SK-N-SH treated with all-trans-retinoic acid at 6 μM for 48 hours (cell line): ENCODE data around the gene PLPPR5.

Experiments
- ATAC-seq: fragments of 200-7000 bp; cut with Tn5 transposase; 3 replicates; pipeline ENCODE4 v1.9.1; 2020; ENCODE audit warnings: mild to moderate bottlenecking, moderate library complexity
- ARNTL ChIP-seq: fragments of 450-650 bp; formaldehyde crosslinking; IDR thresholded peaks from 2 replicates; pipeline ENCODE4 v1.5.0; 2020; ENCODE audit warnings: low read depth, mild to moderate bottlenecking, moderate library complexity, borderline replicate concordance
- BACH2 ChIP-seq: fragments of 250-450 bp; sonication (Bioruptor Pico); IDR thresholded peaks from 2 replicates; pipeline ENCODE4 v1.9.0; 2021; ENCODE audit warnings: mild to moderate bottlenecking, borderline replicate concordance
- CREB5 ChIP-seq: fragments of 250-450 bp; sonication (Bioruptor Pico); IDR thresholded peaks from 2 replicates; pipeline ENCODE4 v1.5.1; 2020; ENCODE audit warnings: low read depth, mild to moderate bottlenecking, moderate library complexity
- CSRNP3 ChIP-seq: fragments of 250-450 bp; sonication (Bioruptor Pico); IDR thresholded peaks from 2 replicates; pipeline ENCODE4 v1.5.1; 2021; ENCODE audit warnings: mild to moderate bottlenecking, moderate library complexity
- ESRRG ChIP-seq: fragments of 250-450 bp; sonication (Bioruptor Pico); IDR thresholded peaks from 2 replicates; pipeline ENCODE4 v1.6.1; 2021; ENCODE audit warnings: mild to moderate bottlenecking
- GLIS3 ChIP-seq: fragments of 250-450 bp; sonication (Bioruptor Pico); IDR thresholded peaks from 2 replicates; pipeline ENCODE4 v1.5.0; 2020; ENCODE audit warnings: mild to moderate bottlenecking, moderate library complexity
- ISL1 ChIP-seq: fragments of 250-450 bp; sonication (Bioruptor Pico); IDR thresholded peaks from 2 replicates; pipeline ENCODE4 v2.1.2; 2022; ENCODE audit warnings: mild to moderate bottlenecking, moderate library complexity
- OSR1 ChIP-seq: fragments of 250-450 bp; sonication (Bioruptor Pico); IDR thresholded peaks from 2 replicates; pipeline ENCODE4 v1.8.0; 2022; ENCODE audit warnings: moderate library complexity, mild to moderate bottlenecking, inconsistent platforms
- PATZ1 ChIP-seq: fragments of 250-450 bp; sonication (Bioruptor Pico); IDR thresholded peaks from 2 replicates; pipeline ENCODE4 v1.8.0; 2020; ENCODE audit warnings: mild to moderate bottlenecking, moderate library complexity, borderline replicate concordance
- POU6F1 ChIP-seq: fragments of 250-450 bp; sonication (Bioruptor Pico); IDR thresholded peaks from 2 replicates; pipeline ENCODE4 v1.8.0; 2021; ENCODE audit warnings: low read depth, mild to moderate bottlenecking, moderate library complexity, borderline replicate concordance
- PPARA ChIP-seq: fragments of 250-450 bp; sonication (Bioruptor Pico); IDR thresholded peaks from 2 replicates; pipeline ENCODE4 v1.5.0; 2020; ENCODE audit warnings: mild to moderate bottlenecking, borderline replicate concordance
- RARB ChIP-seq: fragments of 250-450 bp; sonication (Bioruptor Pico); IDR thresholded peaks from 2 replicates; pipeline ENCODE4 v1.8.0; 2021; ENCODE audit warnings: mild to moderate bottlenecking, moderate library complexity
- SNAI2 ChIP-seq: fragments of 250-450 bp; sonication (Bioruptor Pico); IDR thresholded peaks from 2 replicates; pipeline ENCODE4 v1.5.0; 2020; ENCODE audit warnings: mild to moderate bottlenecking, moderate library complexity
- TCF4 ChIP-seq: fragments of 250-450 bp; sonication (Bioruptor Pico); IDR thresholded peaks from 2 replicates; pipeline ENCODE4 v1.8.0; 2021; ENCODE audit warnings: mild to moderate bottlenecking, moderate library complexity, borderline replicate concordance
- TOX ChIP-seq: fragments of 250-450 bp; sonication (Bioruptor Pico); IDR thresholded peaks from 2 replicates; pipeline ENCODE4 v1.8.0; 2021; ENCODE audit warnings: mild to moderate bottlenecking, moderate library complexity, borderline replicate concordance
- TSHZ2 ChIP-seq: fragments of 250-450 bp; sonication (Bioruptor Pico); IDR thresholded peaks from 2 replicates; pipeline ENCODE4 v1.5.0; 2020; ENCODE audit warnings: mild to moderate bottlenecking, moderate library complexity
- ZFP3 ChIP-seq: fragments of 250-450 bp; sonication (Bioruptor Pico); IDR thresholded peaks from 2 replicates; pipeline ENCODE4 v1.5.0; 2020; ENCODE audit warnings: mild to moderate bottlenecking, moderate library complexity
- ZFP30 ChIP-seq: fragments of 450-650 bp; formaldehyde crosslinking; IDR thresholded peaks from 2 replicates; pipeline ENCODE4 v1.5.0; 2022; ENCODE audit warnings: mild to moderate bottlenecking, moderate library complexity
- ZNF565 ChIP-seq: fragments of 450-650 bp; formaldehyde crosslinking; conservative IDR thresholded peaks from 2 replicates; pipeline ENCODE4 v1.5.0; 2020; ENCODE audit warnings: low read depth, mild to moderate bottlenecking, moderate library complexity
- ZNF70 ChIP-seq: fragments of 450-650 bp; formaldehyde crosslinking; IDR thresholded peaks from 2 replicates; pipeline ENCODE4 v1.5.0; 2020; ENCODE audit warnings: mild to moderate bottlenecking, moderate library complexity
- ZNF8 ChIP-seq: fragments of 450-650 bp; formaldehyde crosslinking; IDR thresholded peaks from 2 replicates; pipeline ENCODE4 v1.5.0; 2020; ENCODE audit warnings: mild to moderate bottlenecking, moderate library complexity

PLPPR5 gene

GRCh38 chr1:98906361-98906760 lies 98.3 kb downstream of the PLPPR5 start:
- no peak for ATAC-seq
- TF ChIP-seq ZNF565 (CRISPR knock-in tag) (no peak), SNAI2 (CRISPR knock-in tag) (no peak), PATZ1 (CRISPR knock-in tag) (no peak), TSHZ2 (no peak), BACH2 (CRISPR knock-in tag) (no peak), ARNTL (CRISPR knock-in tag) (no peak), ISL1 (CRISPR knock-in tag) (no peak), TOX (no peak), ZFP30 (CRISPR knock-in tag) (no peak), POU6F1 (no peak), ZNF8 (CRISPR knock-in tag) (no peak), RARB (CRISPR knock-in tag) (no peak), CREB5 (CRISPR knock-in tag) (no peak), ESRRG (CRISPR knock-in tag) (no peak), ZFP3 (CRISPR knock-in tag) (no peak), OSR1 (no peak)

- no peak for TF ChIP-seq GLIS3
- TF ChIP-seq ESRRG (CRISPR knock-in tag) = no peak
- no peak for TF ChIP-seq POU6F1
- no peak for TF ChIP-seq PPARA (CRISPR knock-in tag)
- TF ChIP-seq CSRNP3 (CRISPR knock-in tag) = no peak
- TF ChIP-seq ZNF70 = no peak
- TF ChIP-seq ISL1 (CRISPR knock-in tag) = no peak
- no peak for TF ChIP-seq TSHZ2
- TF ChIP-seq ARNTL (CRISPR knock-in tag) = no peak
- TF ChIP-seq CREB5 (CRISPR knock-in tag) = no peak
- TF ChIP-seq BACH2 (CRISPR knock-in tag) = no peak
- TF ChIP-seq ZNF565 (CRISPR knock-in tag) = no peak
- no peak for TF ChIP-seq ZNF8 (CRISPR knock-in tag)
- no peak for TF ChIP-seq PATZ1 (CRISPR knock-in tag)
- no peak for TF ChIP-seq OSR1
- no peak for TF ChIP-seq TOX
- no peak for TF ChIP-seq TCF4 (CRISPR knock-in tag)
- TF ChIP-seq, all 23 proteins: peak for 0
- ATAC-seq = no peak
Measured at GRCh38 chr1:98904684-98905083, 100.0 kb downstream of the PLPPR5 start.
